Left lung (tissue), 10 donors: ENCODE data around the gene JMJD1C. TPM values are rescaled to one million over a fixed set of nuclear protein-coding genes. Genes with fewer than 3 reads are reported as not detected.

Source experiments
- ATAC-seq: fragments of 200-7000 bp; cut with Tn5 transposase; one replicate; pipeline ENCODE4 v1.9.1; 2020; ENCODE audit warnings: moderate library complexity
- DNase-seq, 4 donors: peaks; one replicate each; pipeline ENCODE4 v3.0.0-alpha.2; 2013 to 2020
- H3K27ac ChIP-seq, 2 donors: fragments of 200-600 bp; sonication (generic) in 1 of 2; one replicate each; pipeline versions ENCODE4 v1.5.0 to v1.8.0; 2020 to 2021
- H3K27me3 ChIP-seq, 2 donors: fragments of 200-600 bp; sonication (generic) in 1 of 2; one replicate each; pipeline versions ENCODE4 v1.5.0 to v1.8.0; 2020 to 2021
- H3K36me3 ChIP-seq, 2 donors: fragments of 200-600 bp; sonication (generic) in 1 of 2; one replicate each; pipeline versions ENCODE4 v1.5.0 to v1.8.0; 2020 to 2021
- H3K4me1 ChIP-seq, 2 donors: fragments of 200-600 bp; one replicate each; pipeline ENCODE4 v1.8.0; 2021
- H3K4me3 ChIP-seq, 2 donors: fragments of 200-600 bp; sonication (generic) in 1 of 2; one replicate each; pipeline versions ENCODE4 v1.5.0 to v1.8.0; 2020 to 2021; ENCODE audit warnings: mild to moderate bottlenecking in 1 of 2
- H3K9me3 ChIP-seq, 2 donors: fragments of 200-600 bp; sonication (generic) in 1 of 2; one replicate each; pipeline versions ENCODE4 v1.5.0 to v1.8.0; 2020 to 2021
- CTCF ChIP-seq, 2 donors: fragments of 200-600 bp; sonication (generic) in 1 of 2; IDR thresholded peaks; one replicate each; pipeline versions ENCODE4 v1.5.0 to v1.8.0; 2021; ENCODE audit warnings: antibody characterized with exemption in 2 of 2
- intact Hi-C, 2 donors: fragments of 100-400 bp; cut with DNase I; formaldehyde crosslinking; loops; one replicate each; pipeline versions ENCODE4 v1.11.2 to v1.14.2; 2022
- polyA plus RNA-seq, 6 donors: library from polyadenylated mRNA; unstranded; fragments of 120-200 nt; gene quantifications; one replicate each; pipeline ENCODE4 v1.2.1, GENCODE V29; 2013; ENCODE audit not compliant: insufficient read length in 6 of 6
- total RNA-seq, 2 donors: library from RNA; stranded (reverse); fragmentation: NEBNext Ultra II Directional; extraction: Animal tissue kit (Norgen Biotek cat#: 25700); gene quantifications; one replicate each; pipeline ENCODE4 v1.2.1, GENCODE V29; 2021
- donor health status: DM: no; HTN: yes; CAD: no.
- donor health status: DM: no; HTN: no; CAD: no.

JMJD1C gene
- total and polyA plus RNA-seq, 8 donors = 68.0 to 130 (median 98.6) TPM

- TF ChIP-seq CTCF (IDR thresholded peaks at IDR 0.05) = no peak
- intact Hi-C loops = no loop called here
- H3K27me3 ChIP-seq = no peaks in the 10 kb centered on the region
- no peak overlapping the region for H3K27ac ChIP-seq
- DNase-seq = no peak
- peaks cover 0 to 4% of the 10 kb centered on the region in 2 donors for H3K36me3 ChIP-seq
- H3K4me1 ChIP-seq = peaks cover under 1 to 27% of the 10 kb centered on the region in 2 donors
- no peak for ATAC-seq
- no peak overlapping the region for H3K4me3 ChIP-seq
- no peaks in the 10 kb centered on the region for H3K9me3 ChIP-seq
Measured at GRCh38 chr10:63424576-63424975, 41.2 kb downstream of the JMJD1C start.

GRCh38 chr10:63423494-63423893 lies 42.3 kb downstream of the JMJD1C start:
- intact Hi-C loops = no loop called here
- Histone ChIP-seq H3K4me3 (no peak overlapping the region), H3K4me1 (peaks cover 0 to 22% of the 10 kb centered on the region in 2 donors), H3K27ac (no peak overlapping the region), H3K27me3 (no peaks in the 10 kb centered on the region), H3K9me3 (no peaks in the 10 kb centered on the region), H3K36me3 (peaks cover 0 to 4% of the 10 kb centered on the region in 2 donors)
- no peak for ATAC-seq
- no peak for TF ChIP-seq CTCF (IDR thresholded peaks at IDR 0.05)
- DNase-seq = no peak

- Histone ChIP-seq H3K27ac (peak overlapping the region in 1 of 2 donors; percentile 25), H3K4me1 (peaks cover 0 to 22% of the 10 kb centered on the region in 2 donors), H3K9me3 (no peaks in the 10 kb centered on the region), H3K4me3 (no peak overlapping the region), H3K36me3 (no peaks in the 10 kb centered on the region), H3K27me3 (no peaks in the 10 kb centered on the region)
- peak; percentile 57 for ATAC-seq
- TF ChIP-seq CTCF (IDR thresholded peaks at IDR 0.05) = no peak
- intact Hi-C loops = no loop called here
- no peak for DNase-seq
Measured at GRCh38 chr10:63421591-63421990, 44.2 kb downstream of the JMJD1C start.

- H3K36me3 ChIP-seq = no peaks in the 10 kb centered on the region
- intact Hi-C loops = no loop called here
Measured at GRCh38 chr10:63416376-63416775, 49.4 kb downstream of the JMJD1C start.

GRCh38 chr10:63415640-63416244 lies 50.0 kb downstream of the JMJD1C start:
- no peak for TF ChIP-seq CTCF (IDR thresholded peaks at IDR 0.05)
- Histone ChIP-seq H3K4me1 (peaks cover 0 to 23% of the 10 kb centered on the region in 2 donors), H3K4me3 (no peak overlapping the region), H3K27ac (no peak overlapping the region), H3K9me3 (no peaks in the 10 kb centered on the region), H3K36me3 (no peaks in the 10 kb centered on the region), H3K27me3 (no peaks in the 10 kb centered on the region)
- intact Hi-C loops = no loop called here
- DNase-seq (no peak), ATAC-seq (no peak)

More at GRCh38 chr10:63416376-63416775, 49.4 kb downstream of the JMJD1C start:
- Histone ChIP-seq H3K4me1 (peaks cover 0 to 30% of the 10 kb centered on the region in 2 donors), H3K4me3 (no peak overlapping the region), H3K27me3 (no peaks in the 10 kb centered on the region), H3K9me3 (no peaks in the 10 kb centered on the region), H3K27ac (no peak overlapping the region)
- TF ChIP-seq CTCF (IDR thresholded peaks at IDR 0.05) = no peak
- ATAC-seq = no peak
- DNase-seq = peak in 1 of 4 donors; percentile 28
